ENCODE data around the gene PDS5B. TPM values are rescaled to one million over a fixed set of nuclear protein-coding genes. Genes with fewer than 3 reads are reported as not detected.
A peak's percentile ranks its signal among the peaks of the same experiment; 100 is the strongest.

PDS5B gene
- total RNA-seq, 1 donor, result 44.9 TPM

- no peak for DNase-seq (ENCODE audit: low read depth)
Measured at GRCh38 chr13:32663660-32664059, 77.4 kb downstream of the PDS5B start.

GRCh38 chr13:32666990-32667571 lies 80.8 kb downstream of the PDS5B start:
- no peak for DNase-seq (ENCODE audit: low read depth)
- H3K4me3 ChIP-seq (ENCODE audit: low read depth, low read length), result no peak overlapping the region
- no peak for TF ChIP-seq CTCF (IDR thresholded peaks at IDR 0.05; ENCODE audit: insufficient read depth, low read depth, low read length)

More at GRCh38 chr13:32663660-32664059, 77.4 kb downstream of the PDS5B start:
- no peak overlapping the region for H3K4me3 ChIP-seq (ENCODE audit: low read depth, low read length)
- TF ChIP-seq CTCF (IDR thresholded peaks at IDR 0.05; ENCODE audit: insufficient read depth, low read depth, low read length), result no peak

- DNase-seq (ENCODE audit: low read depth), result peak; percentile 69
- peak; percentile 76 for TF ChIP-seq CTCF (IDR thresholded peaks at IDR 0.05; ENCODE audit: insufficient read depth, low read depth, low read length)
- no peak overlapping the region for H3K4me3 ChIP-seq (ENCODE audit: low read depth, low read length)
Measured at GRCh38 chr13:32669030-32669646, 82.9 kb downstream of the PDS5B start.

- TF ChIP-seq CTCF (IDR thresholded peaks at IDR 0.05; ENCODE audit: insufficient read depth, low read depth, low read length), result no peak
- no peak overlapping the region for H3K4me3 ChIP-seq (ENCODE audit: low read depth, low read length)
- no peak for DNase-seq (ENCODE audit: low read depth)
Measured at GRCh38 chr13:32674503-32674902, 88.3 kb downstream of the PDS5B start.

GRCh38 chr13:32676242-32676641 lies 90.0 kb downstream of the PDS5B start:
- H3K4me3 ChIP-seq (ENCODE audit: low read depth, low read length), result no peak overlapping the region
- TF ChIP-seq CTCF (IDR thresholded peaks at IDR 0.05; ENCODE audit: insufficient read depth, low read depth, low read length), result no peak
- no peak for DNase-seq (ENCODE audit: low read depth)

GRCh38 chr13:32682130-32682529 lies 95.9 kb downstream of the PDS5B start:
- H3K4me3 ChIP-seq (ENCODE audit: low read depth, low read length), result no peak overlapping the region
- DNase-seq (ENCODE audit: low read depth), result no peak
- TF ChIP-seq CTCF (IDR thresholded peaks at IDR 0.05; ENCODE audit: insufficient read depth, low read depth, low read length), result no peak

GRCh38 chr13:32682740-32683139 lies 96.5 kb downstream of the PDS5B start:
- DNase-seq (ENCODE audit: low read depth), result peak; percentile 18
- TF ChIP-seq CTCF (IDR thresholded peaks at IDR 0.05; ENCODE audit: insufficient read depth, low read depth, low read length), result no peak
- no peak overlapping the region for H3K4me3 ChIP-seq (ENCODE audit: low read depth, low read length)
